T-cell (primary cell): ENCODE measurements around the gene PIP5K1C. TPM values are rescaled to one million over a fixed set of nuclear protein-coding genes. Genes with fewer than 3 reads are reported as not detected.

ENCODE experiments used
- ATAC-seq, 4 experiments: fragments of 200-7000 bp in 3 of 4; fragments of 150-1000 bp in 1 of 4; cut with Tn5 transposase; replicated peaks in 1 of 4; 1 replicate in 3 of 4; 2 replicates in 1 of 4; pipeline ENCODE4 v1.10.0; 2021; ENCODE audit warnings: moderate library complexity in 3 of 4, mild to moderate bottlenecking in 2 of 4, moderate number of reproducible peaks in 1 of 4
- CTCF ChIA-PET, 2 donors: fragments of 300-600 bp; sonication (Branson Sonifier 250); formaldehyde crosslinking; loops; one replicate each; lab custom pipeline; 2022; ENCODE audit warnings: antibody characterized with exemption in 2 of 2; lab: Charles Lee
- POLR2A ChIA-PET, 2 donors: fragments of 300-600 bp; sonication (Branson Sonifier 250); formaldehyde crosslinking; loops; one replicate each; lab custom pipeline; 2022; ENCODE audit warnings: antibody characterized with exemption in 2 of 2; lab: Charles Lee
- DNase-seq, 35 experiments: peaks; one replicate each; pipeline versions ENCODE4 v3.0.0 to v3.0.0-alpha.2; 2013 to 2023
- H3K27ac ChIP-seq: one replicate; pipeline ENCODE4 v1.5.1; 2013; ENCODE audit warnings: low read length
- H3K27me3 ChIP-seq, 2 experiments: replicated peaks in 1 of 2; 1 replicate in 1 of 2; 2 replicates in 1 of 2; pipeline versions ENCODE4 v1.6.1 to v1.7.0; 2013; ENCODE audit warnings: low read length in 1 of 2, mixed read lengths in 1 of 2; ENCODE audit not compliant: control insufficient read depth in 2 of 2, insufficient read depth in 2 of 2; ENCODE audit errors: extremely low read depth in 1 of 2
- H3K36me3 ChIP-seq, 2 donors: 1 replicate in 1 of 2; 2 replicates in 1 of 2; pipeline versions ENCODE4 v1.6.1 to v1.7.0; 2013; ENCODE audit warnings: low read length in 1 of 2; ENCODE audit not compliant: control insufficient read depth in 2 of 2, insufficient read depth in 1 of 2; ENCODE audit errors: extremely low read depth in 1 of 2
- H3K4me1 ChIP-seq, 2 experiments: 1 replicate in 1 of 2; 2 replicates in 1 of 2; pipeline versions ENCODE4 v1.6.1 to v1.7.0; 2013; ENCODE audit warnings: low read length in 2 of 2, mixed read lengths in 1 of 2; ENCODE audit not compliant: insufficient read depth in 2 of 2, control insufficient read depth in 1 of 2; ENCODE audit errors: extremely low read depth in 1 of 2
- H3K4me3 ChIP-seq, 2 donors: 1 replicate in 1 of 2; 2 replicates in 1 of 2; pipeline versions ENCODE4 v1.5.1 to v1.7.0; 2013; ENCODE audit warnings: mild to moderate bottlenecking in 2 of 2, low read length in 1 of 2, moderate library complexity in 1 of 2; ENCODE audit not compliant: control insufficient read depth in 1 of 2; ENCODE audit errors: extremely low read depth in 1 of 2
- H3K9me3 ChIP-seq: 2 replicates; pipeline ENCODE4 v1.7.0; 2013
- H3K27ac Mint-ChIP-seq, 2 donors: one replicate each; pipeline ENCODE4 v1.8.0; 2020 to 2021; ENCODE audit warnings: mild to moderate bottlenecking in 2 of 2, mixed read lengths in 2 of 2
- H3K27me3 Mint-ChIP-seq, 2 donors: one replicate each; pipeline ENCODE4 v1.8.0; 2021 to 2022; ENCODE audit warnings: mixed read lengths in 2 of 2
- H3K36me3 Mint-ChIP-seq: one replicate; pipeline ENCODE4 v1.8.0; 2021; ENCODE audit warnings: mixed read lengths
- H3K4me1 Mint-ChIP-seq, 3 donors: one replicate each; pipeline ENCODE4 v1.8.0; 2020 to 2022; ENCODE audit warnings: mixed read lengths in 3 of 3, mild to moderate bottlenecking in 1 of 3
- H3K4me3 Mint-ChIP-seq, 3 donors: one replicate each; pipeline ENCODE4 v1.8.0; 2020 to 2022; ENCODE audit warnings: mild to moderate bottlenecking in 3 of 3, mixed read lengths in 3 of 3, moderate library complexity in 3 of 3
- H3K9me3 Mint-ChIP-seq, 3 donors: one replicate each; pipeline ENCODE4 v1.8.0; 2020 to 2022; ENCODE audit warnings: mixed read lengths in 3 of 3
- WGBS: methylation state at CpG from one replicate; pipeline ENCODE4 v1.1.5; 2013; ENCODE audit warnings: missing lambda C conversion rate; ENCODE audit not compliant: insufficient coverage; 5-methylcytosine and 5-hydroxymethylcytosine counted together
- total RNA-seq, 35 experiments: library from RNA in 6 of 35; stranded (reverse) in 6 of 35; fragments of 120-200 nt in 1 of 35; gene quantifications; one replicate each; pipeline versions ENCODE4 v1.2.1 to v1.2.4 and lab custom pipeline; 2013 to 2026

PIP5K1C gene
- total RNA-seq, 5 donors from 2014 or later (not counting 1 experiment from before 2014, with no cell fraction given), result 25.6 to 35.0 (median 32.1) TPM

- Histone ChIP-seq H3K4me1 (no peaks in the 10 kb centered on the region), H3K27me3 (peaks cover 0 to 5% of the 10 kb centered on the region in 2 experiments), H3K36me3 (no peaks in the 10 kb centered on the region), H3K27ac (no peak overlapping the region), H3K4me3 (no peak overlapping the region), H3K9me3 (no peaks in the 10 kb centered on the region)
- CTCF ChIA-PET, result no interaction called here
- Mint-ChIP-seq H3K36me3 (no peaks in the 10 kb centered on the region), H3K4me1 (no peaks in the 10 kb centered on the region), H3K9me3 (no peaks in the 10 kb centered on the region), H3K27ac (no peak overlapping the region), H3K27me3 (peaks cover 0 to 2% of the 10 kb centered on the region in 2 donors), H3K4me3 (no peak overlapping the region)
- no peak for DNase-seq
- ATAC-seq, result no peak
- POLR2A ChIA-PET, result no interaction called here
- 70% methylated on average over 10 of the region's 11 CpGs for WGBS
Observed at GRCh38 chr19:3593156-3593555, 107.1 kb downstream of the PIP5K1C start.

GRCh38 chr19:3591876-3592613 is 108.2 kb downstream of the PIP5K1C start:
- H3K27ac Mint-ChIP-seq, result no peak overlapping the region
- no peaks in the 10 kb centered on the region for H3K4me1 ChIP-seq
- ChIA-PET CTCF (interaction anchor here in 1 of 2 donors (1.1 kb wide), 1 partner anchor 212 kb away, joined by 3 read pairs; no protein-coding TSS in a partner anchor), POLR2A (interaction anchor here in 1 of 2 donors (0.5 kb wide), 1 partner anchor 957 kb away, joined by 3 read pairs; no protein-coding TSS in a partner anchor)
- no peaks in the 10 kb centered on the region for H3K36me3 Mint-ChIP-seq
- no peaks in the 10 kb centered on the region for H3K36me3 ChIP-seq
- H3K9me3 ChIP-seq, result no peaks in the 10 kb centered on the region
- H3K27me3 Mint-ChIP-seq, result peaks cover 0 to 2% of the 10 kb centered on the region in 2 donors
- H3K27me3 ChIP-seq, result peaks cover 0 to 5% of the 10 kb centered on the region in 2 experiments
- no peak for DNase-seq
- no peaks in the 10 kb centered on the region for H3K9me3 Mint-ChIP-seq
- no peaks in the 10 kb centered on the region for H3K4me1 Mint-ChIP-seq
- no peak overlapping the region for H3K4me3 ChIP-seq
- 88% methylated on average over 9 of the region's 9 CpGs for WGBS
- no peak overlapping the region for H3K27ac ChIP-seq
- H3K4me3 Mint-ChIP-seq, result no peak overlapping the region
- no peak for ATAC-seq

DNA sequence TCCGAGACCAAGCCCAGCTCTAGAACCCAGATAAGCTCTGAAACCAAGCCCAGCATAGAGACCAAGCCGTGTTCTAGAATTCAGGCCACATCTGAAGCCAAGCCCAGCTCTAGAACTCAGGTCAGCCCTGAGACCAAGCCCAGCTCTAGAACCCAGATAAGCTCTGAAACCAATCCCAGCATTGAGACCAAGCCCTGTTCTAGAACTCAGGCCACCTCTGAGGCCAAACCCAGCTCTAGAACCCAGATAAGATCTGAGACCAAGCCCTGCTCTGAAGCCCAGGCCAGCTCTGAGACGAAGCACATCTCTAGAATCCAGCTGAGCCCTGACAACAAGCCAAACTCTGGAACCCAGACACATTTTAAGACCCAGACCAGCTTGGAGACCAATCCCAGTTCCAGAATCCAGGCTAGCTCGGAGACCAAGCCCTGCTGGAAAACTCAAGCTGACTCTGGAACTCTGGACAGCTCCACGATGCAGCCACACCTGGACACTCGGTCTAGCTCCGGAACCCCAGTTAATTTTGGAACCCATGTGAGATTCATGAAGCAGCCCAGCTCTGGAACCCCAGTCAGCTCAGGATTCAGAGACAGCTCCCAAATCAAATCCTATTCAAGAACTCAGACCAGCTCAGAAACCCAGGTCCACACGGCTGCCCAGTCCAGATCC is 109.1 kb downstream of the PIP5K1C start:
- Histone ChIP-seq H3K4me3 (no peak overlapping the region), H3K27ac (no peak overlapping the region), H3K9me3 (no peaks in the 10 kb centered on the region), H3K27me3 (peaks cover 0 to 8% of the 10 kb centered on the region in 2 experiments), H3K4me1 (peaks cover 0 to 3% of the 10 kb centered on the region in 2 experiments), H3K36me3 (no peaks in the 10 kb centered on the region)
- H3K9me3 Mint-ChIP-seq, result no peaks in the 10 kb centered on the region
- H3K4me3 Mint-ChIP-seq, result no peak overlapping the region
- ChIA-PET POLR2A (interaction anchor here in 1 of 2 donors (0.5 kb wide), 1 partner anchor 958 kb away, joined by 3 read pairs; no protein-coding TSS in a partner anchor), CTCF (interaction anchor here (0.6 to 1.1 kb wide), 3 partner anchors 46 to 456 kb away, joined by 3 read pairs; no protein-coding TSS in a partner anchor)
- ATAC-seq, result no peak
- no peak for DNase-seq
- no peaks in the 10 kb centered on the region for H3K4me1 Mint-ChIP-seq
- peaks cover 0 to 2% of the 10 kb centered on the region in 2 donors for H3K27me3 Mint-ChIP-seq
- H3K27ac Mint-ChIP-seq, result peak overlapping the region in 1 of 2 donors; percentile 6
- no peaks in the 10 kb centered on the region for H3K36me3 Mint-ChIP-seq
- WGBS, result 81% methylated on average over 8 of the region's 8 CpGs

GRCh38 chr19:3589949-3590348 is 110.3 kb downstream of the PIP5K1C start:
- CTCF ChIA-PET, result no interaction called here
- 93% methylated on average over 20 of the region's 22 CpGs for WGBS
- POLR2A ChIA-PET, result no interaction called here

GRCh38 chr19:3589439-3589838 is 110.8 kb downstream of the PIP5K1C start:
- Histone ChIP-seq H3K36me3 (no peaks in the 10 kb centered on the region), H3K27me3 (peaks cover 0 to 19% of the 10 kb centered on the region in 2 experiments), H3K4me1 (peaks cover 3 to 14% of the 10 kb centered on the region in 2 experiments), H3K4me3 (no peak overlapping the region), H3K9me3 (no peaks in the 10 kb centered on the region), H3K27ac (no peak overlapping the region)
- H3K36me3 Mint-ChIP-seq, result no peaks in the 10 kb centered on the region
- no peak overlapping the region for H3K27ac Mint-ChIP-seq
- no peaks in the 10 kb centered on the region for H3K9me3 Mint-ChIP-seq
- H3K4me3 Mint-ChIP-seq, result no peak overlapping the region
- DNase-seq, result no peak
- 94% methylated on average over 6 of the region's 11 CpGs for WGBS
- ChIA-PET POLR2A (interaction anchor here (0.6 kb wide), 2 partner anchors 34 to 1614 kb away, joined by 3 to 4 read pairs; no protein-coding TSS in a partner anchor), CTCF (interaction anchor here in 1 of 2 donors (0.6 kb wide), 1 partner anchor 33 kb away, joined by 3 read pairs; no protein-coding TSS in a partner anchor)
- no peaks in the 10 kb centered on the region for H3K4me1 Mint-ChIP-seq
- ATAC-seq, result no peak
- peaks cover 0 to under 1% of the 10 kb centered on the region in 2 donors for H3K27me3 Mint-ChIP-seq

More at GRCh38 chr19:3589949-3590348, 110.3 kb downstream of the PIP5K1C start:
- no peaks in the 10 kb centered on the region for H3K9me3 ChIP-seq
- no peaks in the 10 kb centered on the region for H3K36me3 ChIP-seq
- peaks cover 3 to 14% of the 10 kb centered on the region in 2 experiments for H3K4me1 ChIP-seq
- H3K36me3 Mint-ChIP-seq, result no peaks in the 10 kb centered on the region
- no peak overlapping the region for H3K27ac Mint-ChIP-seq
- no peak overlapping the region for H3K4me3 Mint-ChIP-seq
- no peaks in the 10 kb centered on the region for H3K4me1 Mint-ChIP-seq
- DNase-seq (no peak), ATAC-seq (no peak)
- H3K27me3 ChIP-seq, result peaks cover 0 to 17% of the 10 kb centered on the region in 2 experiments
- H3K9me3 Mint-ChIP-seq, result no peaks in the 10 kb centered on the region
- peaks cover 0 to 2% of the 10 kb centered on the region in 2 donors for H3K27me3 Mint-ChIP-seq
- H3K4me3 ChIP-seq, result no peak overlapping the region
- H3K27ac ChIP-seq, result no peak overlapping the region

DNA sequence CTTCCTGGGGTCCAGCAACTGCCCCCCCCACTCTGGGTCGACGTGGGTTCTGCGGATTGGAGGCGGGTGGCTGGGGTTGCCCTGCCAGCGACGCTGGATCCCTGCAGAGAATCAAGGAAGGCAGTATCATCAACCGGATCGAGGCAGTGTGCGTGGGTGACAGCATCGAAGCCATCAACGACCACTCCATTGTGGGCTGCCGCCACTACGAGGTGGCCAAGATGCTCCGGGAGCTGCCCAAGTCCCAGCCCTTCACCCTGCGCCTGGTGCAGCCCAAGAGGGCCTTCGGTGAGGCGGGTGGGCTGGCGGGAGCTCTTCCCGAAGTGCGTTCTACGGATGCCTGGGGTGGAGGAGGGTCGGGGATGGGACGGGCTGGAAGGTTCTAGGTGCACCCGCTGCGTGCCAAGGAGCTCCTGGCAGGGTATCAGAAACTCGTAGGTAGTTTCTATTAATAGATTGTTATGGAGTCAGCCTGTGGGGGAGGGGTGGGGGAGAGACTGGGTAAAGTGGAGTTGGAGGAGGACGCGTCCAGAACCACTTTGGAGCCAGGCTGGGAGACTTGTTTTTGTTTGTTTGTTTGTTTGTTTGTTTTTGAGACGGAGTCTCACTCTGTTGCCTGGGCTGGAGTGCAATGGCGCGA is 113.4 kb downstream of the PIP5K1C start:
- H3K27ac ChIP-seq, result no peak overlapping the region
- ChIA-PET POLR2A (no interaction called here), CTCF (no interaction called here)
- no peak overlapping the region for H3K4me3 ChIP-seq
- no peaks in the 10 kb centered on the region for H3K9me3 Mint-ChIP-seq
- H3K4me1 ChIP-seq, result peaks cover 3 to 14% of the 10 kb centered on the region in 2 experiments
- DNase-seq (no peak), ATAC-seq (no peak)
- no peaks in the 10 kb centered on the region for H3K9me3 ChIP-seq
- no peaks in the 10 kb centered on the region for H3K36me3 ChIP-seq
- no peak overlapping the region for H3K4me3 Mint-ChIP-seq
- no peak overlapping the region for H3K27ac Mint-ChIP-seq
- no peaks in the 10 kb centered on the region for H3K36me3 Mint-ChIP-seq
- H3K27me3 Mint-ChIP-seq, result no peaks in the 10 kb centered on the region
- H3K27me3 ChIP-seq, result peaks cover 0 to 20% of the 10 kb centered on the region in 2 experiments
- 93% methylated on average over 28 of the region's 31 CpGs for WGBS
- no peaks in the 10 kb centered on the region for H3K4me1 Mint-ChIP-seq
